Thyroid gland (tissue), 4 donors: ENCODE results near the gene ATP8B1. TPM values are rescaled to one million over a fixed set of nuclear protein-coding genes. Genes with fewer than 3 reads are reported as not detected.
A peak's percentile ranks its signal among the peaks of the same experiment; 100 is the strongest.

Experiments used
- DNase-seq, 2 donors: peaks; one replicate each; pipeline ENCODE4 v3.0.0-alpha.2; 2019
- H3K27ac ChIP-seq, 3 donors: fragments of 200-600 bp; sonication (generic); 1 replicate in 2 of 3; 2 replicates in 1 of 3; pipeline ENCODE4 v1.5.1; 2016 to 2019; ENCODE audit warnings: mild to moderate bottlenecking in 1 of 3, moderate library complexity in 1 of 3
- H3K27me3 ChIP-seq: fragments of 200-600 bp; sonication (generic); one replicate; pipeline ENCODE4 v1.5.1; 2019
- H3K36me3 ChIP-seq, 2 donors: fragments of 200-600 bp; sonication (generic); one replicate each; pipeline ENCODE4 v1.5.1; 2016 to 2019
- H3K4me1 ChIP-seq, 2 donors: fragments of 200-600 bp; sonication (generic); one replicate each; pipeline ENCODE4 v1.5.1; 2017 to 2019
- H3K4me3 ChIP-seq, 3 donors: fragments of 200-600 bp; sonication (generic); replicated peaks in 1 of 3; 1 replicate in 2 of 3; 2 replicates in 1 of 3; pipeline ENCODE4 v1.5.1; 2016; ENCODE audit warnings: mild to moderate bottlenecking in 1 of 3
- H3K9me3 ChIP-seq: fragments of 200-600 bp; sonication (generic); one replicate; pipeline ENCODE4 v1.5.1; 2017
- CTCF ChIP-seq, 6 experiments: fragments of 200-600 bp in 3 of 6; fragments of 450-650 bp in 3 of 6; sonication (generic) in 3 of 6; IDR thresholded peaks; one replicate each; pipeline ENCODE4 v1.5.1; 2016 to 2019; ENCODE audit warnings: antibody characterized with exemption in 6 of 6, mild to moderate bottlenecking in 2 of 6, inconsistent platforms in 1 of 6, moderate library complexity in 1 of 6
- POLR2A ChIP-seq, 2 donors: fragments of 450-650 bp; IDR thresholded peaks; one replicate each; pipeline ENCODE4 v1.6.1; 2017; ENCODE audit warnings: antibody characterized with exemption in 2 of 2, mild to moderate bottlenecking in 2 of 2, moderate library complexity in 1 of 2
- WGBS, 2 donors: methylation state at CpG; one replicate each; pipeline ENCODE4 v1.1.5; 2017; 5-methylcytosine and 5-hydroxymethylcytosine counted together
- intact Hi-C: fragments of 100-400 bp; cut with DNase I; formaldehyde crosslinking; loops from one replicate; pipeline ENCODE4 v1.15.1; 2023
- total RNA-seq, 4 donors: library from RNA; depleted of rRNA; stranded (reverse); fragments of >200 nt; gene quantifications; one replicate each; pipeline ENCODE4 v1.2.3, GENCODE V29; 2016

ATP8B1 gene
- total RNA-seq, 4 donors from 2014 or later, result 45.8 to 71.8 (median 58.2) TPM

DNA sequence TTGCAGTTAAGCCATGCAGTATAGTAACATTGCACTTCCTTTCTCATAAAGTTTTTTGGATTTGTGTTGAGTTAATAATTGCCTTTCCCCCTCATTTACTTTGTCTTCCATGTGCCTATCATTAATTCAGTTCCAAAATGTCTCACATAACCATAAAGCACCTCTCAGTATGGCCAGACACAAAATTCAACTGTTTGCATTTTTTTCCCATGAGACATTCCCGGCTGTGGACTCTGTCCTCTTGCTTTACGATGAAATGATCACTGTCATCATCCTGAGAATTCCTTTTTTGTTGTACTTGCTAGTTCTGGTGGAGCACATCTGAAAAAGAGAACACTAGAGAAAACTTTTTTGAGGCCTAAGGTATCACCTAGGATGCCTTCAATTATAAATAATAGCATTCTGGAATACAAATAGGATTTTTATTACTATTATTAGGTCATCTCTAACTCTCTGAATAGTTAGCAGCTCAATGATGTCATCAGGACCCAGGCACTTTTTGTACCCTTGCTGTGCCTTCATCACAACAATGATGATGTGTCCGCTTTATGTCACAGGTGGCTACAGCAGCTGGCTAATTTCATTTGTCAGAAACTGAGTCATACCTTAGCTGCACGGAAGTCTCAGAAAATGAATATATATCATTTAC lies 8.5 kb upstream of the ATP8B1 start:
- WGBS, 2 donors, result 96 to 98% methylated on average over 4 of the region's 4 CpGs
- Histone ChIP-seq H3K4me3 (no peak overlapping the region), H3K27ac (no peak overlapping the region), H3K4me1 (peaks cover 14 to 16% of the 10 kb centered on the region in 2 donors), H3K36me3 (no peaks in the 10 kb centered on the region), H3K27me3 (no peaks in the 10 kb centered on the region), H3K9me3 (no peaks in the 10 kb centered on the region)
- DNase-seq, result no peak
- TF ChIP-seq POLR2A (IDR thresholded peaks at IDR 0.05), result no peak
- no peak for TF ChIP-seq CTCF (IDR thresholded peaks at IDR 0.05)
- intact Hi-C loops, result no loop called here

- Histone ChIP-seq H3K27me3 (no peaks in the 10 kb centered on the region), H3K36me3 (no peaks in the 10 kb centered on the region), H3K9me3 (no peaks in the 10 kb centered on the region), H3K27ac (no peak overlapping the region), H3K4me3 (no peak overlapping the region), H3K4me1 (peaks cover 31 to 40% of the 10 kb centered on the region in 2 donors)
- no peak for DNase-seq
- TF ChIP-seq CTCF (IDR thresholded peaks at IDR 0.05), result no peak
- no peak for TF ChIP-seq POLR2A (IDR thresholded peaks at IDR 0.05)
- intact Hi-C loops, result loop anchor here (10.0 kb wide), 2 partner anchors 104 to 184 kb away; partner anchors contain the start of gene NARS1
Measured at GRCh38 chr18:57809190-57809589, 6.1 kb upstream of the ATP8B1 start.

GRCh38 chr18:57807336-57808117 lies 4.4 kb upstream of the ATP8B1 start:
- Histone ChIP-seq H3K27me3 (no peaks in the 10 kb centered on the region), H3K4me3 (no peak overlapping the region), H3K36me3 (no peaks in the 10 kb centered on the region), H3K9me3 (no peaks in the 10 kb centered on the region), H3K27ac (peak overlapping the region; percentile 87 to 97 (median 95)), H3K4me1 (peaks cover 36 to 45% of the 10 kb centered on the region in 2 donors)
- DNase-seq, result no peak
- TF ChIP-seq CTCF (IDR thresholded peaks at IDR 0.05), result no peak
- no peak for TF ChIP-seq POLR2A (IDR thresholded peaks at IDR 0.05)
- intact Hi-C loops, result loop anchor here (10.0 kb wide), 2 partner anchors 103 to 183 kb away; partner anchors contain the start of gene NARS1
- 26 to 40% methylated on average over 2 of the region's 2 CpGs for WGBS, 2 donors

DNA sequence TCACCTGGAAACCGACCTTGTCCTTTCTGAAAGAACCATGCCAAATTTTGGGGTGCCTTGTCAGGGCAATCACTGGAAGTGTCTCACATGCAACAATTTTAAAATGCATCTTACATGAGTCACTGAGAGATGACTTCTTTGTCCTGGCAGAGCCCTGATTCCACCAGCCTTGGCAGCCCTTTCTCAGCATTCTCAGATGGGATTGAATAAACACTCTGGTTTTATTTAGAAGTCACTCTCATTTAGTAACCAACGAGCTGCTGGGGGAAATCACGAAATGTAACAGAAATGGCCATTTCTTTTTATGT lies 3.8 kb upstream of the ATP8B1 start:
- intact Hi-C loops, result loop anchor here (10.0 kb wide), 2 partner anchors 102 to 182 kb away; partner anchors contain the start of gene NARS1
- H3K27ac ChIP-seq, result peak overlapping the region; percentile 87 to 97 (median 95)
- DNase-seq, result peak; percentile 74 to 82

More for the DNA sequence above, 3.8 kb upstream of the ATP8B1 start:
- Histone ChIP-seq H3K36me3 (no peaks in the 10 kb centered on the region), H3K4me1 (peaks cover 36 to 45% of the 10 kb centered on the region in 2 donors), H3K4me3 (no peak overlapping the region), H3K27me3 (no peaks in the 10 kb centered on the region), H3K9me3 (no peaks in the 10 kb centered on the region)
- TF ChIP-seq POLR2A (IDR thresholded peaks at IDR 0.05), result no peak
- TF ChIP-seq CTCF (IDR thresholded peaks at IDR 0.05), result no peak
- WGBS, 2 donors, result 13 to 18% methylated on average over 3 of the region's 3 CpGs
